H9 (cell line): Measurements from ENCODE around the gene LENG1. TPM values are rescaled to one million over a fixed set of nuclear protein-coding genes. Genes with fewer than 3 reads are reported as not detected.
"Not testable (repeated sequence)": the region's sequence is repeated elsewhere in the genome, so short reads cannot be mapped to it uniquely, and the experiment has no call there.

ENCODE experiments used
- DNase-seq: peaks from one replicate; pipeline ENCODE4 v3.0.0-alpha.2; 2017
- H2AFZ ChIP-seq: one replicate; pipeline ENCODE4 v1.6.1; 2013; ENCODE audit warnings: mild to moderate bottlenecking, low read length, control low read depth, moderate library complexity
- H2AK5ac ChIP-seq: 2 replicates; pipeline ENCODE4 v1.6.1; 2013; ENCODE audit warnings: low read length, control low read depth, mixed read lengths; ENCODE audit not compliant: insufficient read length
- H2BK120ac ChIP-seq: one replicate; pipeline ENCODE4 v1.6.1; 2013; ENCODE audit warnings: low read depth, mild to moderate bottlenecking, low read length, control low read depth, inconsistent platforms; ENCODE audit not compliant: poor library complexity, severe bottlenecking
- H2BK12ac ChIP-seq: 2 replicates; pipeline ENCODE4 v1.6.1; 2013; ENCODE audit warnings: low read length, control low read depth, mixed read lengths, low read depth; ENCODE audit not compliant: insufficient read length
- H2BK15ac ChIP-seq: 2 replicates; pipeline ENCODE4 v1.6.1; 2013; ENCODE audit warnings: low read depth, low read length, control low read depth
- H2BK20ac ChIP-seq: one replicate; pipeline ENCODE4 v1.6.1; 2013; ENCODE audit warnings: low read depth, mild to moderate bottlenecking, low read length, control low read depth, inconsistent platforms; ENCODE audit not compliant: poor library complexity, severe bottlenecking
- H2BK5ac ChIP-seq: 2 replicates; pipeline ENCODE4 v1.6.1; 2013; ENCODE audit warnings: low read length, control low read depth, mixed read lengths; ENCODE audit not compliant: insufficient read length
- H3K14ac ChIP-seq: 2 replicates; pipeline ENCODE4 v1.6.1; 2013; ENCODE audit warnings: low read length, control low read depth; ENCODE audit not compliant: insufficient read depth
- H3K18ac ChIP-seq: 2 replicates; pipeline ENCODE4 v1.6.1; 2013; ENCODE audit warnings: low read depth, mild to moderate bottlenecking, mixed read lengths, low read length, control low read depth; ENCODE audit not compliant: insufficient read length
- H3K23ac ChIP-seq: 2 replicates; pipeline ENCODE4 v1.6.1; 2013; ENCODE audit warnings: low read length, control low read depth, mixed read lengths, low read depth; ENCODE audit not compliant: insufficient read length
- H3K23me2 ChIP-seq: 2 replicates; pipeline ENCODE4 v1.6.1; 2013; ENCODE audit warnings: low read depth, mild to moderate bottlenecking, mixed read lengths, low read length, control low read depth; ENCODE audit not compliant: insufficient read length, poor library complexity, severe bottlenecking
- H3K27ac ChIP-seq: 2 replicates; pipeline ENCODE4 v1.5.1; 2013; ENCODE audit warnings: low read length, control low read depth, mixed read lengths, low read depth; ENCODE audit not compliant: insufficient read length
- H3K27me3 ChIP-seq: 2 replicates; pipeline ENCODE4 v1.6.1; 2013; ENCODE audit warnings: low read length, control low read depth, inconsistent platforms; ENCODE audit not compliant: insufficient read depth
- H3K4ac ChIP-seq: 2 replicates; pipeline ENCODE4 v1.6.1; 2013; ENCODE audit warnings: low read depth, mild to moderate bottlenecking, control low read depth, inconsistent platforms, low read length, moderate library complexity
- H3K4me1 ChIP-seq: 2 replicates; pipeline ENCODE4 v1.6.1; 2013; ENCODE audit warnings: low read length, control low read depth, inconsistent platforms; ENCODE audit not compliant: insufficient read depth
- H3K4me2 ChIP-seq: 2 replicates; pipeline ENCODE4 v1.6.1; 2013; ENCODE audit warnings: low read length, control low read depth, mixed read lengths; ENCODE audit not compliant: insufficient read length, insufficient read depth
- H3K56ac ChIP-seq: 2 replicates; pipeline ENCODE4 v1.6.1; 2013; ENCODE audit warnings: low read depth, mild to moderate bottlenecking, mixed read lengths, low read length, control low read depth; ENCODE audit not compliant: insufficient read length
- H3K79me1 ChIP-seq: 2 replicates; pipeline ENCODE4 v1.6.1; 2013; ENCODE audit warnings: low read depth, mild to moderate bottlenecking, moderate library complexity, low read length, control low read depth, inconsistent platforms; ENCODE audit not compliant: insufficient read depth, poor library complexity, severe bottlenecking
- H3K79me2 ChIP-seq: 2 replicates; pipeline ENCODE4 v1.6.1; 2013; ENCODE audit warnings: low read length, control low read depth, inconsistent platforms; ENCODE audit not compliant: insufficient read depth
- H3K9ac ChIP-seq: 2 replicates; pipeline ENCODE4 v1.6.1; 2013; ENCODE audit warnings: low read length, control low read depth, mixed read lengths; ENCODE audit not compliant: insufficient read length; ENCODE audit errors: extremely low read depth
- H3K9me3 ChIP-seq: one replicate; pipeline ENCODE4 v1.6.1; 2013; ENCODE audit warnings: low read depth, low read length, inconsistent platforms; ENCODE audit not compliant: control insufficient read depth
- H3T11ph ChIP-seq: one replicate; pipeline ENCODE4 v1.6.1; 2013; ENCODE audit warnings: mild to moderate bottlenecking, low read length, control low read depth, inconsistent platforms
- H4K20me1 ChIP-seq: one replicate; pipeline ENCODE4 v1.6.1; 2013; ENCODE audit not compliant: control insufficient read depth, insufficient read length, insufficient read depth
- H4K5ac ChIP-seq: 2 replicates; pipeline ENCODE4 v1.6.1; 2013; ENCODE audit warnings: low read depth, mild to moderate bottlenecking, mixed read lengths, low read length, control low read depth; ENCODE audit not compliant: insufficient read length
- H4K8ac ChIP-seq: replicated peaks from 2 replicates; pipeline ENCODE4 v1.6.1; 2013; ENCODE audit warnings: low read length, control low read depth, mixed read lengths, low read depth; ENCODE audit not compliant: insufficient read length
- H4K91ac ChIP-seq: 2 replicates; pipeline ENCODE4 v1.6.1; 2013; ENCODE audit warnings: low read depth, mild to moderate bottlenecking, moderate library complexity, mixed read lengths, low read length, control low read depth; ENCODE audit not compliant: insufficient read length
- H3K27ac Mint-ChIP-seq, 3 experiments: 2 replicates in 2 of 3; 3 replicates in 1 of 3; pipeline ENCODE4 v1.8.0; 2020 to 2021; ENCODE audit warnings: mixed read lengths in 3 of 3, mild to moderate bottlenecking in 1 of 3, moderate library complexity in 1 of 3
- H3K27me3 Mint-ChIP-seq: 2 replicates; pipeline ENCODE4 v1.8.0; 2021; ENCODE audit warnings: low read depth, mild to moderate bottlenecking, moderate library complexity, mixed read lengths
- H3K36me3 Mint-ChIP-seq, 3 experiments: 2 replicates in 2 of 3; 3 replicates in 1 of 3; pipeline ENCODE4 v1.8.0; 2020 to 2021; ENCODE audit warnings: low read depth in 3 of 3, mixed read lengths in 3 of 3; ENCODE audit not compliant: insufficient read depth in 1 of 3
- H3K4me1 Mint-ChIP-seq, 2 experiments: 2 replicates each; pipeline ENCODE4 v1.8.0; 2020; ENCODE audit warnings: mixed read lengths in 2 of 2
- H3K4me3 Mint-ChIP-seq, 2 experiments: 2 replicates in 1 of 2; 3 replicates in 1 of 2; pipeline ENCODE4 v1.8.0; 2020 to 2021; ENCODE audit warnings: mild to moderate bottlenecking in 2 of 2, mixed read lengths in 2 of 2, moderate library complexity in 1 of 2
- H3K9me3 Mint-ChIP-seq, 2 experiments: 2 replicates in 1 of 2; 3 replicates in 1 of 2; pipeline ENCODE4 v1.8.0; 2020; ENCODE audit warnings: mild to moderate bottlenecking in 2 of 2, mixed read lengths in 2 of 2, moderate library complexity in 1 of 2
- CTCF ChIP-seq: fragments of 200-600 bp; sonication (generic); conservative IDR thresholded peaks from 3 replicates; pipeline ENCODE4 v1.8.0; 2021; ENCODE audit warnings: antibody characterized with exemption, mild to moderate bottlenecking
- WGBS: extraction: QIAGEN DNeasy Blood & Tissue Kit; methylation state at CpG from one replicate; pipeline ENCODE4 v1.1.7; 2013; ENCODE audit warnings: missing lambda C conversion rate, low lambda C conversion rate, mixed read lengths; ENCODE audit not compliant: insufficient read length; ENCODE audit errors: extremely low coverage; 5-methylcytosine and 5-hydroxymethylcytosine counted together
- total RNA-seq: library from RNA; stranded (reverse); gene quantifications from 2 replicates; pipeline ENCODE4 v1.2.1, GENCODE V29; 2021

Gene LENG1
- total RNA-seq, 1 experiment from 2014 or later, result 7.1 TPM

DNA sequence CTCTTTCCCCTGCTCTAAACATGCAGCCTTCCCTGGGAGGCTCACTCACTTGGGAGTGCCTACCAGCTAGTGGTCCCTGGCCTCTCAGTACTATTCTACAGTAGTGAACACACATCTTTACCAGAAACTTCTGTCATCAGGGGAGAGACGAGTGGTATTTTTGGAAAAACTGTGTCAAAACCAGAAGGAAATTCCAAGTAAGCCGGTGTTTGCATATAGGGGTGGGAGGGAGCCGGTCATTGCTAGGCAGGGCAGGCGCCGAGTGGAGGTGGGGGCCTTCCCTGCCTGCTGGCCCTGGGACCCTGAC is 48.1 kb upstream of the LENG1 start:
- Histone ChIP-seq H2AK5ac (no peak overlapping the region), H3K56ac (no peak overlapping the region), H3K79me1 (peaks cover 2% of the 10 kb centered on the region), H3K9me3 (no peaks in the 10 kb centered on the region), H2BK5ac (no peak overlapping the region), H3K9ac (no peak overlapping the region), H3K14ac (no peak overlapping the region), H3K4ac (no peak overlapping the region), H3K18ac (no peak overlapping the region), H3K79me2 (peaks cover 20% of the 10 kb centered on the region), H4K5ac (no peak overlapping the region), H4K91ac (no peak overlapping the region), H3K4me2 (no peak overlapping the region), H3K23ac (no peak overlapping the region), H2BK20ac (no peak overlapping the region), H2BK15ac (no peak overlapping the region), H2BK12ac (no peak overlapping the region), H2AFZ (no peak overlapping the region), H3K27ac (peak overlapping the region; percentile 20), H3K4me1 (peaks cover 3% of the 10 kb centered on the region), H4K8ac (no peak overlapping the region), H3K23me2 (no peaks in the 10 kb centered on the region), H4K20me1 (peaks cover 3% of the 10 kb centered on the region), H3T11ph (no peak overlapping the region), H3K27me3 (no peaks in the 10 kb centered on the region), H2BK120ac (no peak overlapping the region)
- H3K27me3 Mint-ChIP-seq, result peaks cover 3% of the 10 kb centered on the region
- peaks cover 39 to 56% of the 10 kb centered on the region in 2 experiments for H3K4me1 Mint-ChIP-seq
- DNase-seq, result no peak
- no CpG with 5 or more reads among the region's 5 CpGs for WGBS
- H3K36me3 Mint-ChIP-seq, result peaks cover 65 to 73% (median 68%) of the 10 kb centered on the region in 3 experiments
- H3K9me3 Mint-ChIP-seq, result no peaks in the 10 kb centered on the region
- peak overlapping the region; percentile 41 to 95 (median 85); a peak in 5 of 7 replicates for H3K27ac Mint-ChIP-seq
- peak overlapping the region in 1 of 2 experiments; percentile 15; a peak in 2 of 5 replicates for H3K4me3 Mint-ChIP-seq
- no peak for TF ChIP-seq CTCF

DNA sequence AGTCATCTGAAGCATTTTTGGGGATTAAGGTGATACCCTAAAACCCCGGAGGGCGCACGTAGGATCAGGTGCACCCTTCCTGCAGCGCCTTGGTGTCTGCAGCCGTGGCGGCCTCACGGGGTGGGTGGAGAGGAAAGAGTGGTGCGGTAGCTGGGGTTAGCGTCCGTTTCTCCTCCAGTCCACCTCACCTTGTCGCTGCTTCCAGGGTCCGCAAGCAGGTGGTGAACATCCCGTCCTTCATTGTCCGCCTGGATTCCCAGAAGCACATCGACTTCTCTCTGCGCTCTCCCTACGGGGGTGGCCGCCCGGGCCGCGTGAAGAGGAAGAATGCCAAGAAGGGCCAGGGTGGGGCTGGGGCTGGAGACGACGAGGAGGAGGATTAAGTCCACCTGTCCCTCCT is 47.7 kb upstream of the LENG1 start:
- H3K79me2 ChIP-seq, result peaks cover 24% of the 10 kb centered on the region
- peaks cover 69 to 77% (median 72%) of the 10 kb centered on the region in 3 experiments for H3K36me3 Mint-ChIP-seq

More for the DNA sequence above, 47.7 kb upstream of the LENG1 start:
- not testable (repeated sequence) for H3K23me2 ChIP-seq, H3K9me3 Mint-ChIP-seq, H3K14ac ChIP-seq, H2BK120ac ChIP-seq, H4K20me1 ChIP-seq, DNase-seq, H3T11ph ChIP-seq, H2BK20ac ChIP-seq, H2BK12ac ChIP-seq, H3K4ac ChIP-seq, H4K8ac ChIP-seq, H3K23ac ChIP-seq, H3K9ac ChIP-seq, H4K5ac ChIP-seq, H3K79me1 ChIP-seq, H3K27me3 ChIP-seq, H3K27me3 Mint-ChIP-seq, H2AFZ ChIP-seq, H4K91ac ChIP-seq, H2BK5ac ChIP-seq, H3K18ac ChIP-seq, H3K27ac ChIP-seq, H2AK5ac ChIP-seq, H2BK15ac ChIP-seq, H3K4me1 ChIP-seq, H3K4me2 ChIP-seq, H3K56ac ChIP-seq, H3K9me3 ChIP-seq
- WGBS, result no CpG with 5 or more reads among the region's 23 CpGs
- Mint-ChIP-seq H3K4me1 (peaks cover 44 to 60% of the 10 kb centered on the region in 2 experiments), H3K27ac (peak overlapping the region in 1 of 3 experiments; percentile 55; a peak in 3 of 7 replicates), H3K4me3 (peak overlapping the region in 1 of 2 experiments; percentile 15; a peak in 1 of 5 replicates)
